ENCODE measurements around the gene COQ10B. TPM values are rescaled to one million over a fixed set of nuclear protein-coding genes. Genes with fewer than 3 reads are reported as not detected.
A peak's percentile ranks its signal among the peaks of the same experiment; 100 is the strongest.

The COQ10B gene
- total RNA-seq, 1 experiment from 2014 or later, result 34.7 TPM

DNA sequence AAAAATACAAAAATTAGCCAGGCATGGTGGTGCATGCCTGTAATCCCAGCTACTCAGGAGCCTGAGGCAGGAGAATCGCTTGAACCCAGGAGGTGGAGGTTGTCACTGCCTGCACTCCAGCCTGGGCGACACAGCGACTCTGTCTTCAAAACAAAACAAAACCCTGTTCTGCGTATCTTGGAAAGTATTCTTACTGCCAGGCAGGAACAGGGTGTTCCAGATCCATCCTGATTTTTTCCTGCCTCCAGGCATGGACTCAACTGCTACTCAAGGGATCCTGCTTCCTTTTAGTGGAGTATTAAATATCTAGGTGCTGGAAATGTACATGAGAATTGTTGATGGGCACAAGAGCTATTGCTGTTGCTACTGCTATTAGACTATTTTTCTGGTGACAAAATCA, 34.0 kb downstream of the COQ10B start:
- no TSS peak for BruUV-seq (replicated peaks)
- H3K36me3 ChIP-seq (ENCODE audit: control insufficient read depth, insufficient read depth, low read length), result peaks cover 41% of the 10 kb centered on the region
- DNase-seq (ENCODE audit: low read depth, low spot score), result no peak
- TF ChIP-seq REST (IDR thresholded peaks at IDR 0.05; ENCODE audit: insufficient read depth in 1 of 2, low read depth in 2 of 2, low read length in 1 of 2), result no peak
- no peak for TF ChIP-seq SIN3A (IDR thresholded peaks at IDR 0.05; ENCODE audit: borderline replicate concordance, insufficient read depth, low read depth, low read length)
- TF ChIP-seq, protein P1, sequence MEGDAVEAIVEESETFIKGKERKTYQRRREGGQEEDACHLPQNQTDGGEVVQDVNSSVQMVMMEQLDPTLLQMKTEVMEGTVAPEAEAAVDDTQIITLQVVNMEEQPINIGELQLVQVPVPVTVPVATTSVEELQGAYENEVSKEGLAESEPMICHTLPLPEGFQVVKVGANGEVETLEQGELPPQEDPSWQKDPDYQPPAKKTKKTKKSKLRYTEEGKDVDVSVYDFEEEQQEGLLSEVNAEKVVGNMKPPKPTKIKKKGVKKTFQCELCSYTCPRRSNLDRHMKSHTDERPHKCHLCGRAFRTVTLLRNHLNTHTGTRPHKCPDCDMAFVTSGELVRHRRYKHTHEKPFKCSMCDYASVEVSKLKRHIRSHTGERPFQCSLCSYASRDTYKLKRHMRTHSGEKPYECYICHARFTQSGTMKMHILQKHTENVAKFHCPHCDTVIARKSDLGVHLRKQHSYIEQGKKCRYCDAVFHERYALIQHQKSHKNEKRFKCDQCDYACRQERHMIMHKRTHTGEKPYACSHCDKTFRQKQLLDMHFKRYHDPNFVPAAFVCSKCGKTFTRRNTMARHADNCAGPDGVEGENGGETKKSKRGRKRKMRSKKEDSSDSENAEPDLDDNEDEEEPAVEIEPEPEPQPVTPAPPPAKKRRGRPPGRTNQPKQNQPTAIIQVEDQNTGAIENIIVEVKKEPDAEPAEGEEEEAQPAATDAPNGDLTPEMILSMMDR (IDR thresholded peaks at IDR 0.05), result no peak
- no peak for TF ChIP-seq POLR2AphosphoS5 (IDR thresholded peaks at IDR 0.05; ENCODE audit: low read depth, low read length)
- TF ChIP-seq TCF7L2 (IDR thresholded peaks at IDR 0.05; ENCODE audit: low read depth, low read length), result no peak
- no peak overlapping the region for H3K4me3 ChIP-seq (ENCODE audit: low read depth in 2 of 2, low read length in 2 of 2)
- CTCF ChIA-PET, result no interaction called here
- H3K4me1 ChIP-seq (ENCODE audit: control insufficient read depth, insufficient read depth, low read length), result no peaks in the 10 kb centered on the region
- in situ Hi-C loops (cut with HindIII; ENCODE audit: low pct_unique_long_range_greater_than_20kb, low sequenced_read_pairs), result no loop called here
- H3K27ac ChIP-seq (ENCODE audit: low read length), result no peak overlapping the region
- H3K9me3 ChIP-seq (ENCODE audit: control insufficient read depth, insufficient read depth, low read depth, low read length), result no peaks in the 10 kb centered on the region; the same call in 1 of the 2 replicates
- no peaks in the 10 kb centered on the region for H3K27me3 ChIP-seq (ENCODE audit: control insufficient read depth, insufficient read depth, low read length)
- POLR2A ChIA-PET, result no interaction called here
- ATAC-seq, result no peak
- intact Hi-C loops (cut with micrococcal nuclease; ENCODE audit: unreplicated experiment), result no loop called here

DNA sequence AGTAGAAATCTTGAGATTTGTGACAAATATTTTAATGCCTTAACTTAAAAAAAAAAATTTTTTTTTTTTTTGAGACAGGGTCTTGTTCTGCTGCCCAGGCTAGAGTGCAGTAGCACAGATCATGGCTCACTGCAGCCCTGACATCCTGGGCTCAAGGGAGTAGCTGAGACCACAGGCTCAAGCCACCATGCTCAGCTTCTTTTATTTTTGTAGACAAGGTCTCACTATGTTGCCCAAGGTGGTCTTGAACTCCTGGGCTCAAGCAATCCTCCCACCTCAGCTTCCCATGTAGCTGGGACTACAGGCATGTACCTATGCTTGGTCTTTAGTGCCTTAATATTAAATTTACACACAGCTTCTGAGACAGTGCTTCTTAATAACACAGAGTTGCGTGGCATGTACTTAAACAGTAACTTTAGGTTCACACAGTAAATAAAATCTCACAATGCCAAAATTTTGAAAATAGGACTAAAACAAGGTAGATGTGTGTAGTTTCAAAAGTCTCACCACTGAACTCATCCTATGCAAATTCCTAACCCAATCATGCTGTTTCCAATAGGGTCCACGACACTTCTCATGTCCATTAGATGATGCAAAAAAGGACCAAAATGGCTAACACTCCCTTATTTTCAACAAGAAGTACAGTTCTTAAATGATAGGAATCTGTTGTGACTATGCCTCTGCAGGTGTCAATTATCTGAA, 42.2 kb downstream of the COQ10B start:
- H3K4me3 ChIP-seq (ENCODE audit: low read depth in 2 of 2, low read length in 2 of 2), result no peak overlapping the region
- BruUV-seq (replicated peaks), result no TSS peak
- TF ChIP-seq SIN3A (IDR thresholded peaks at IDR 0.05; ENCODE audit: borderline replicate concordance, insufficient read depth, low read depth, low read length) (no peak), POLR2AphosphoS5 (IDR thresholded peaks at IDR 0.05; ENCODE audit: low read depth, low read length) (no peak), REST (IDR thresholded peaks at IDR 0.05; ENCODE audit: insufficient read depth in 1 of 2, low read depth in 2 of 2, low read length in 1 of 2) (no peak), TCF7L2 (IDR thresholded peaks at IDR 0.05; ENCODE audit: low read depth, low read length) (no peak)
- TF ChIP-seq, protein P1 (IDR thresholded peaks at IDR 0.05), result no peak
- ATAC-seq (no peak), DNase-seq (ENCODE audit: low read depth, low spot score) (no peak)
- no peaks in the 10 kb centered on the region for H3K27me3 ChIP-seq (ENCODE audit: control insufficient read depth, insufficient read depth, low read length)
- intact Hi-C loops (cut with micrococcal nuclease; ENCODE audit: unreplicated experiment) (no loop called here), in situ Hi-C loops (cut with HindIII; ENCODE audit: low pct_unique_long_range_greater_than_20kb, low sequenced_read_pairs) (no loop called here)
- peak overlapping the region; percentile 6; the same call in 1 of the 2 replicates for H3K27ac ChIP-seq (ENCODE audit: low read length)
- CTCF ChIA-PET, result no interaction called here
- peaks cover 24% of the 10 kb centered on the region for H3K4me1 ChIP-seq (ENCODE audit: control insufficient read depth, insufficient read depth, low read length)
- POLR2A ChIA-PET, result interaction anchor here (0.9 kb wide), 1 partner anchor 61 kb away, joined by 3 read pairs; the partner anchor contains the start of gene SF3B1
- H3K9me3 ChIP-seq (ENCODE audit: control insufficient read depth, insufficient read depth, low read depth, low read length), result no peaks in the 10 kb centered on the region
- peaks cover 73% of the 10 kb centered on the region for H3K36me3 ChIP-seq (ENCODE audit: control insufficient read depth, insufficient read depth, low read length)

Measured in Panc1 (cell line).